Brain microvascular endothelial cell (primary cell): ENCODE results near the gene GPR32.

Experiments
- DNase-seq: peaks from one replicate; pipeline ENCODE4 v3.0.0-alpha.2; 2020
- H3K27ac ChIP-seq: fragments of 250-450 bp; sonication (Bioruptor Pico); 2 replicates; pipeline ENCODE4 v1.5.1; 2020; ENCODE audit warnings: mild to moderate bottlenecking, moderate library complexity
- H3K27me3 ChIP-seq: fragments of 250-450 bp; sonication (Bioruptor Pico); replicated peaks from 2 replicates; pipeline ENCODE4 v1.5.1; 2020; ENCODE audit warnings: mild to moderate bottlenecking
- H3K36me3 ChIP-seq: fragments of 250-450 bp; sonication (Bioruptor Pico); replicated peaks from 2 replicates; pipeline ENCODE4 v1.5.1; 2020; ENCODE audit warnings: mild to moderate bottlenecking
- H3K4me3 ChIP-seq: 2 replicates; pipeline ENCODE4 v1.5.1; 2011; ENCODE audit warnings: low read depth, mild to moderate bottlenecking, control low read depth, low read length, moderate library complexity
- in situ Hi-C: cut with HindIII; loops from 2 replicates; pipeline ENCODE4 v1.10.0; 2017; ENCODE audit warnings: low sequenced_read_pairs, low pct_ligation_motif_present
- TF ChIP-seq, protein P1 (sequence below): IDR thresholded peaks from 2 replicates; pipeline ENCODE4 v1.5.1; 2011; ENCODE audit warnings: low read depth, mild to moderate bottlenecking, moderate library complexity, low read length, control low read depth, inconsistent platforms; ENCODE audit errors: missing control alignments

Gene GPR32

DNA sequence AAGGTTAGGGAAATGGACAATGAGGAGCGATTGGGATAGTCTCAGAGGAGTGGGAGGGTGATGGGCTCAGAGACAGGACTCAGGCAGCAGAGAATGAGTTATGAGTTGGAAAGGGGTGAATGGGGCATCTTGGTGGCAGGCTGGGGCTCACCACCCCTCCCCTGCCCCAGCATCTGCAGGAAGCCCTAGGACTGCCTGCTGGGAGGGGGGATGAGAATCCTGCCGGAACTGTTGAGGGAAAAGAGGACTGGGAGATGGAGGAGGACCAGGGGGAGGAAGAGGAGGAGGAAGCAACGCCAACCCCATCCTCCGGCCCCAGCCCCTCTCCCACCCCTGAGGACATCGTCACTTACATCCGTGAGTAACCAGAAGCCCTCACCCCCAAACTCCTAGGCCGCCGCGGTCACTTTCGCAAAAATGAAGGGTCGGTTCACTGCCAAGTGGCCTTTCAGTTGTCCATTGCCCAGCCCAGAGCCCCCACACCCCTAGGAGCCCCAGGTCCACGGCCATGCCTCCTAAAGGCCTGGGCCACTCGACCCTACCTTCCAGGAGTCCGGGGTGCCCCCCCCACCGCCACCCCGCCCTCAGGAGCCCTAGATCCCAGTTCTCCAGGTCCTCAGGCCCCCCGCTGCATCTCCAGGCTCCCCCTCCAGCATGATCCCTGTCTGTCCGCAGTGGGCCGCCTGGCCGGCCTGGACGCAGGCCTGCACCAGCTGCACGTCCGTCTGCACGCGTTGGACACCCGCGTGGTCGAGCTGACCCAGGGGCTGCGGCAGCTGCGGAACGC is 46.3 kb upstream of the GPR32 start:
- TF ChIP-seq, protein P1, sequence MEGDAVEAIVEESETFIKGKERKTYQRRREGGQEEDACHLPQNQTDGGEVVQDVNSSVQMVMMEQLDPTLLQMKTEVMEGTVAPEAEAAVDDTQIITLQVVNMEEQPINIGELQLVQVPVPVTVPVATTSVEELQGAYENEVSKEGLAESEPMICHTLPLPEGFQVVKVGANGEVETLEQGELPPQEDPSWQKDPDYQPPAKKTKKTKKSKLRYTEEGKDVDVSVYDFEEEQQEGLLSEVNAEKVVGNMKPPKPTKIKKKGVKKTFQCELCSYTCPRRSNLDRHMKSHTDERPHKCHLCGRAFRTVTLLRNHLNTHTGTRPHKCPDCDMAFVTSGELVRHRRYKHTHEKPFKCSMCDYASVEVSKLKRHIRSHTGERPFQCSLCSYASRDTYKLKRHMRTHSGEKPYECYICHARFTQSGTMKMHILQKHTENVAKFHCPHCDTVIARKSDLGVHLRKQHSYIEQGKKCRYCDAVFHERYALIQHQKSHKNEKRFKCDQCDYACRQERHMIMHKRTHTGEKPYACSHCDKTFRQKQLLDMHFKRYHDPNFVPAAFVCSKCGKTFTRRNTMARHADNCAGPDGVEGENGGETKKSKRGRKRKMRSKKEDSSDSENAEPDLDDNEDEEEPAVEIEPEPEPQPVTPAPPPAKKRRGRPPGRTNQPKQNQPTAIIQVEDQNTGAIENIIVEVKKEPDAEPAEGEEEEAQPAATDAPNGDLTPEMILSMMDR, result no peak

DNA sequence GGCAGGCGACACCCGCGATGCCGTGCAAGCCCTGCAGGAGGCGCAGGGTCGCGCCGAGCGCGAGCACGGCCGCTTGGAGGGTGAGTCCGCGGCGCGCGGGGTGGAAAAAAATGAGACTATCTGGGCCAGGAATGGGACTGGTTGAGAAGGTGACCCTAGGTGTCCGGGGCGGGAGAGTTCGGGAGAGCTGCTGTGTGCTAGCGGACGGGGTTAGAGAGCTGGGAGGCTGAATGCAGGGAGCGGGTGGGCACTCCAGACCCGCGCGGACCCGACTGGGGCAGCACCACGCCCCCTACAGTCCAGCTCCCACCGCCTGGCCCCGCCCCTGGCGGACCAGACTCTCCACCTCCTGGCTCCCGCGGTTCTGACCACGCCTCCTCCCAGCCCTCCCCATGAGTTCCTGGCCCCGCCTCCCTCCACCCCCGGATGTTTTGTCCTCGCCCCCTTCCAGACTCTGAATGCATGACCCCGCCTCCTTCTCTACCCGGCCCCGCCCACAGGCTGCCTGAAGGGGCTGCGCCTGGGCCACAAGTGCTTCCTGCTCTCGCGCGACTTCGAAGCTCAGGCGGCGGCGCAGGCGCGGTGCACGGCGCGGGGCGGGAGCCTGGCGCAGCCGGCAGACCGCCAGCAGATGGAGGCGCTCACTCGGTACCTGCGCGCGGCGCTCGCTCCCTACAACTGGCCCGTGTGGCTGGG is 45.6 kb upstream of the GPR32 start:
- H3K27ac ChIP-seq, result peak overlapping the region; percentile 41
- in situ Hi-C loops, result no loop called here
- peak overlapping the region; percentile 54 for H3K4me3 ChIP-seq
- DNase-seq, result peak; percentile 98
- no peaks in the 10 kb centered on the region for H3K36me3 ChIP-seq
- TF ChIP-seq, protein P1, result peak; percentile 39
- no peaks in the 10 kb centered on the region for H3K27me3 ChIP-seq

More for the DNA sequence above, 46.3 kb upstream of the GPR32 start:
- no peak for DNase-seq
- in situ Hi-C loops, result no loop called here
- no peaks in the 10 kb centered on the region for H3K36me3 ChIP-seq
- H3K27me3 ChIP-seq, result no peaks in the 10 kb centered on the region
- H3K27ac ChIP-seq, result no peak overlapping the region
- peak overlapping the region; percentile 53 for H3K4me3 ChIP-seq

DNA sequence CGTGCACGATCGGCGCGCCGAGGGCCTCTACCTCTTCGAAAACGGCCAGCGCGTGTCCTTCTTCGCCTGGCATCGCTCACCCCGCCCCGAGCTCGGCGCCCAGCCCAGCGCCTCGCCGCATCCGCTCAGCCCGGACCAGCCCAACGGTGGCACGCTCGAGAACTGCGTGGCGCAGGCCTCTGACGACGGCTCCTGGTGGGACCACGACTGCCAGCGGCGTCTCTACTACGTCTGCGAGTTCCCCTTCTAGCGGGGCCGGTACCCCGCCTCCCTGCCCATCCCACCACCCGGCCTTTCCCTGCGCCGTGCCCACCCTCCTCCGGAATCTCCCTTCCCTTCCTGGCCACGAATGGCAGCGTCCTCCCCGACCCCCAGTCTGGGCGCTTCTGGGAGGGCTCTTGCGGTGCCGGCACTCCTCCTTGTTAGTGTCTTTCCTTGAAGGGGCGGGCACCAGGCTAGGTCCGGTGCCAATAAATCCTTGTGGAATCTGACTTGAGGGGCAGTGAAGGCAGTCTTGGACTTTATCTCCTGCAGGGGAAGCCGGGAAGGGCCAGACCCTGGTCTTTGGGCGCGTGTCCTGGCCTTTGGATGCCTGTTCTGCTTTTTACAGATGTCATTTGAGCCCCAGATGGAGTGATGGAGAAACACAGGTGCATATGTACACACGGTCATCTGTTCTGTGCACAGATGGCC is 44.9 kb upstream of the GPR32 start:
- H3K36me3 ChIP-seq, result no peaks in the 10 kb centered on the region
- no peak for DNase-seq
- TF ChIP-seq, protein P1, result no peak
- H3K4me3 ChIP-seq, result peak overlapping the region; percentile 54
- H3K27me3 ChIP-seq, result no peaks in the 10 kb centered on the region
- peak overlapping the region; percentile 41 for H3K27ac ChIP-seq
- in situ Hi-C loops, result no loop called here

DNA sequence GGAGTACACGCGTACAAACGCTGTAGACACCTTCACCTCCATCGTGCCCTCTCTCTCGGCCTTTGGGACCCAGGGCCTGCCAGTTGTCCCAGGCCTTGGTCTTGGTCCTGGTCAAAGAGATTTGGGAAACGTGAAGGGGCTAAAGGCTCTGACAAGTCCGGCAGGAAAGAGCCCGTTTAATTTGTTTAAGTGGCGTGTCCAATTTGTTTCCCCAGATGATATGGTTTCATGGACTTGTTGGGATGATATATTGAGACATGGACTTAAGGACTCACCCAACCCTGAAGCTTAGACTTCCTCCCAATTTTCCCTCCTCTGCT is 44.4 kb upstream of the GPR32 start:
- H3K27ac ChIP-seq, result no peak overlapping the region
- H3K36me3 ChIP-seq, result no peaks in the 10 kb centered on the region
- no peak overlapping the region for H3K4me3 ChIP-seq
- no peak for DNase-seq
- TF ChIP-seq, protein P1, result no peak
- no peaks in the 10 kb centered on the region for H3K27me3 ChIP-seq
- in situ Hi-C loops, result no loop called here

DNA sequence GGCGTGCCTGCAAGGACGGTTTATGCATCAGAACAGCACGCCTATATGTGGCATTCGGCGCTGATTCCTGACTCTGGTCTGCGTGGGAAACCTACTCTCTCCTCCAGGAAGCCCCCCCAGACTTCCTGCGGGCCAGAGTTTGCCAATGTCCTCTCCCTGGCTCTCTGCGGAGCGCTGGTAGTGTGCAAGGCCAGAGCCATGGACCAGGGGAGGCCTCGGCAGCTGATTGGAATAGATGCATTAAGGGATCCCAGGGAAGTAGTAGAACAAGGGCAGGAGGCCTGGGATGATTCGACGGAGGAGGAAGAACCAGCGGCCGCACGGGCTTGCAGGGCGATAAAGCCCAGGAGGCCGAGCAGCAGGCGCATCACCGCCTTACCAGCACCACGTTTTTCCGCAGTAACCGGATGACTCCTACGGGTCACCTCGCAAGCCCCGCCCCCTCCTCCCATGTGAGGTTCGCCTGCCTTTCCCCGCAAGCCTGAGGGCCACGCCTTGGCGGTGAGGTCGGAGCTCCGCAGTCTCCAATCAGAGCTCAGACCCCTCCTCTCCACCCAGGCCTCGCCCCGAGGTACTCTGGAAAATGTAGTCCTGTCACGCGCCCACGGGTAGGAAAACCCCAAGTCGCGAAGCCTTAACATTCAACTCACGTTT is 42.1 kb upstream of the GPR32 start:
- Histone ChIP-seq H3K27me3 (no peaks in the 10 kb centered on the region), H3K27ac (no peak overlapping the region), H3K36me3 (no peaks in the 10 kb centered on the region), H3K4me3 (no peak overlapping the region)
- TF ChIP-seq, protein P1, result no peak
- DNase-seq, result peak; percentile 63
- in situ Hi-C loops, result no loop called here
